IMR-90 (cell line): ENCODE measurements around the gene SLC37A1.

Experiments used
- POLR2A ChIP-seq: IDR thresholded peaks from 2 replicates; pipeline ENCODE4 v1.6.1; 2012; ENCODE audit warnings: mild to moderate bottlenecking, low read depth, low read length
- SMC3 ChIP-seq: fragments of 150-350 bp; IDR thresholded peaks from 2 replicates; pipeline ENCODE4 v1.6.1; 2016; ENCODE audit warnings: low read depth, mild to moderate bottlenecking, antibody characterized with exemption, low read length, moderate library complexity

DNA sequence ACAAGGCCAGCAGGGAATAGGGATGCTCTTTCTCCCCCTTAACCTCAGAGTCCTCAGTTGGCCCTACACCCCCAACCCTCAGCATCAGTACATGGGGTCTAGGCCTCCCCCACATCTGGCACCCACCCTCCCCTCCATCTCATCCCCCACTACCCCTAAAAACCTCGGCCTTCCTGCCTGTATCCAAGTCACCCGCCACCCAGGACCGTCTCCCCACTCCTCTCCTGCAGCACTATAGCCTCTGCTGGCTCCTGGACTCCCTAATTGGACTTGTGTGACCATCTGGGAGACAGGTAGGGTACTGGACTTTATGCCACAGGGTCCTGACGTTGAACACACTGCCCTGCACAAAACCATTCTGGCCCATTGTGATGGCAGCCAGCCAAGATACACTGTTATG is 23.7 kb upstream of the SLC37A1 start:
- TF ChIP-seq POLR2A (no peak), SMC3 (no peak)
